Testis (tissue), 3 donors: ENCODE measurements around the gene PDYN. TPM values are rescaled to one million over a fixed set of nuclear protein-coding genes. Genes with fewer than 3 reads are reported as not detected.

Source experiments
- DNase-seq: peaks from one replicate; pipeline ENCODE4 v3.0.0-alpha.2; 2019
- H3K27ac ChIP-seq, 2 donors: fragments of 200-600 bp; sonication (generic); one replicate each; pipeline ENCODE4 v1.5.1; 2019
- H3K27me3 ChIP-seq: fragments of 200-600 bp; sonication (generic); one replicate; pipeline ENCODE4 v1.5.1; 2019
- H3K36me3 ChIP-seq: fragments of 200-600 bp; sonication (generic); one replicate; pipeline ENCODE4 v1.5.1; 2017; ENCODE audit warnings: low read depth; ENCODE audit errors: missing control alignments
- H3K4me1 ChIP-seq: fragments of 200-600 bp; sonication (generic); one replicate; pipeline ENCODE4 v1.5.1; 2019
- H3K4me3 ChIP-seq, 2 donors: fragments of 200-600 bp; sonication (generic); one replicate each; pipeline ENCODE4 v1.5.1; 2017 to 2019
- H3K9me3 ChIP-seq: fragments of 200-600 bp; sonication (generic); one replicate; pipeline ENCODE4 v1.5.1; 2017
- POLR2A ChIP-seq: fragments of 450-650 bp; IDR thresholded peaks from one replicate; pipeline ENCODE4 v1.6.1; 2017; ENCODE audit warnings: antibody characterized with exemption, mild to moderate bottlenecking, moderate library complexity
- WGBS, 2 donors: methylation state at CpG; one replicate each; pipeline ENCODE4 v1.1.5; 2018; 5-methylcytosine and 5-hydroxymethylcytosine counted together
- intact Hi-C: fragments of 100-400 bp; cut with DNase I; formaldehyde crosslinking; loops from one replicate; pipeline ENCODE4 v1.15.1; 2023; ENCODE audit warnings: low total_unique reads
- polyA plus RNA-seq: library from polyadenylated mRNA; stranded (reverse); fragments of 350-450 nt; fragmentation: Illumina TruSeq; extraction: RNeasy Lipid Tissue Mini Kit (QIAGEN cat#74804); gene quantifications from one replicate; pipeline ENCODE4 v1.2.3, GENCODE V29; 2014; ENCODE audit warnings: low read depth, low replicate concordance; ENCODE audit not compliant: insufficient read depth
- total RNA-seq, 2 donors: library from RNA; depleted of rRNA; stranded (reverse); fragments of >200 nt; gene quantifications; one replicate each; pipeline ENCODE4 v1.2.3, GENCODE V29; 2016
- TF ChIP-seq, protein P1 (sequence below), 3 experiments: fragments of 450-650 bp in 2 of 3; fragments of 200-600 bp in 1 of 3; sonication (generic) in 1 of 3; IDR thresholded peaks; one replicate each; pipeline ENCODE4 v1.5.1; 2016 to 2019; ENCODE audit warnings: antibody characterized with exemption in 3 of 3, mild to moderate bottlenecking in 2 of 3, moderate library complexity in 1 of 3

Gene PDYN
- total and polyA plus RNA-seq, 3 donors from 2014 or later: 1.6 to 5.2 (median 4.2) TPM

DNA sequence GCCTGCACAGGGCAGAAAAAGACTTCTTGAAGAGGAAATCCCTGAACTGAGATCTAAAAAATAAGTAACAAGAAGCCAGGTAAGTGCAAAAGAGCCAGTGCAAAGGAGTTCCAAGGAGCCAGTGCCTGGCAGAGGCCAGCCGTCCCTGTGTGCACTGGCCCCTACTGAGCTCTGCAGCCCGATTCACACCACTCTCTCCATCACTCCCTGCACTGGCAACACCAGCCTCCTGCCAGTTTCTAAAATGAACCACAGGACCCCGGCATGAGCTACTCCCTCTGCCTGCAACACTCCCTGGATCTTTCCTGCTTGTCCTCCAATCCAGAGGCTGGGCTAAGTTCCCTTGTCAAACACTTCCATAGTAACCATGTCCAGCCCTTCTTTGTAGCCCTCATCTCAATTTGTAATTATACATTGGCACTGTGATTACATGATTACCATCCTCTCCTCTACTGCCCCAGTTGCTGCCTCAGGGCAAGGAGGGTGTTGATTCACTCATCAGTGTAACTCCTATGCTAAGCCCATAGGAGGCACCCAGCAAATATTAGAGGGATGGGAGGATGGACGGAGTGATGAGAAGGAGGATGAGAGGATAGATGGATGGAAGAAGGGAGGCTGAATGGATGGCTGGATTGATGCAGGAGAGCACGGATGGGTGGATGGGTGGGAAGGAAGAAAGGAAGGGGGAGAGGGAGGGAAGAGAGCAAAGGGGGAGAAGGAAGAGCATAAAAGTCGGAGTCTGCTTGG lies 49.3 kb downstream of the PDYN start:
- Histone ChIP-seq H3K4me1 (peaks cover 5% of the 10 kb centered on the region), H3K4me3 (no peak overlapping the region), H3K9me3 (no peaks in the 10 kb centered on the region), H3K27ac (no peak overlapping the region), H3K27me3 (no peaks in the 10 kb centered on the region), H3K36me3 (no peaks in the 10 kb centered on the region)
- intact Hi-C loops: no loop called here
- no peak for DNase-seq
- WGBS, 2 donors: 83 to 86% methylated on average over 6 of the region's 6 CpGs
- TF ChIP-seq POLR2A: no peak
- TF ChIP-seq, protein P1, sequence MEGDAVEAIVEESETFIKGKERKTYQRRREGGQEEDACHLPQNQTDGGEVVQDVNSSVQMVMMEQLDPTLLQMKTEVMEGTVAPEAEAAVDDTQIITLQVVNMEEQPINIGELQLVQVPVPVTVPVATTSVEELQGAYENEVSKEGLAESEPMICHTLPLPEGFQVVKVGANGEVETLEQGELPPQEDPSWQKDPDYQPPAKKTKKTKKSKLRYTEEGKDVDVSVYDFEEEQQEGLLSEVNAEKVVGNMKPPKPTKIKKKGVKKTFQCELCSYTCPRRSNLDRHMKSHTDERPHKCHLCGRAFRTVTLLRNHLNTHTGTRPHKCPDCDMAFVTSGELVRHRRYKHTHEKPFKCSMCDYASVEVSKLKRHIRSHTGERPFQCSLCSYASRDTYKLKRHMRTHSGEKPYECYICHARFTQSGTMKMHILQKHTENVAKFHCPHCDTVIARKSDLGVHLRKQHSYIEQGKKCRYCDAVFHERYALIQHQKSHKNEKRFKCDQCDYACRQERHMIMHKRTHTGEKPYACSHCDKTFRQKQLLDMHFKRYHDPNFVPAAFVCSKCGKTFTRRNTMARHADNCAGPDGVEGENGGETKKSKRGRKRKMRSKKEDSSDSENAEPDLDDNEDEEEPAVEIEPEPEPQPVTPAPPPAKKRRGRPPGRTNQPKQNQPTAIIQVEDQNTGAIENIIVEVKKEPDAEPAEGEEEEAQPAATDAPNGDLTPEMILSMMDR (IDR thresholded peaks at IDR 0.05): no peak

DNA sequence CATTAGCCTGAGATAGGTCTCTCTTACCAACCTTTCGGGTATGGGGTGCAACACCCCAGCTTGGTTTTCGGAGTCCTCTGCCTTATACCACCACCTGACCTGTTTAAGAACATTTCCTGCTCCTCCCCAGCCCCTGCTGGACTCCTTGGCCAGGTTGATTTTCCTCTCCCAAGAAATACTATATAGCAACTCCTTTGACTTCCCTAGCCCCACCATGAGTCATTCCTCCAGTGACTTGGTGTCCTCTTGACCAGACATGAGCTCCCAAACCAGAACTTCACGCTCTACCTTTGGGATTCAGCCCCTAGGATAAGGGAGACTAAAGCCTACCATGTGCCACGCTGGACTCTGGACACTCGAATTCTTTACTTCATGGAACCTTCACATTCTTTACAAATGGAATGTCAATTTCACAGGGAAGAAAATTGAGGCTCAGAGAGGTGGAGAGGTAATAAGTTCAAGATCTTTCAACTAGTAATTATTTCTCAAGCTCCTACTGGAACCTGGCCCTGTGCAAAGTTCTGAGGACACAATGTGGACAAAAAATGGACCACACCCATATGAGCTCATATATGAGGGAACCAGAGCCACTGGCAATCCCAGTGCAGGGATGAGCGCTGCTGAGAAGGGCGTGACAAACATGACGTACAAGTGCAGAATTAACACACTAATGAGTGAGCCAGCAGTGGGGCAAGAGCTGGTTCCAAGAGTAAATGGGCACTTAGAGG lies 50.4 kb downstream of the PDYN start:
- DNase-seq: no peak
- Histone ChIP-seq H3K27ac (no peak overlapping the region), H3K4me1 (peaks cover 4% of the 10 kb centered on the region), H3K4me3 (no peak overlapping the region), H3K9me3 (no peaks in the 10 kb centered on the region), H3K27me3 (no peaks in the 10 kb centered on the region), H3K36me3 (no peaks in the 10 kb centered on the region)
- TF ChIP-seq, protein P1 (IDR thresholded peaks at IDR 0.05): no peak
- TF ChIP-seq POLR2A: no peak
- intact Hi-C loops: no loop called here
- WGBS, 2 donors: 87 to 90% methylated on average over 8 of the region's 8 CpGs

DNA sequence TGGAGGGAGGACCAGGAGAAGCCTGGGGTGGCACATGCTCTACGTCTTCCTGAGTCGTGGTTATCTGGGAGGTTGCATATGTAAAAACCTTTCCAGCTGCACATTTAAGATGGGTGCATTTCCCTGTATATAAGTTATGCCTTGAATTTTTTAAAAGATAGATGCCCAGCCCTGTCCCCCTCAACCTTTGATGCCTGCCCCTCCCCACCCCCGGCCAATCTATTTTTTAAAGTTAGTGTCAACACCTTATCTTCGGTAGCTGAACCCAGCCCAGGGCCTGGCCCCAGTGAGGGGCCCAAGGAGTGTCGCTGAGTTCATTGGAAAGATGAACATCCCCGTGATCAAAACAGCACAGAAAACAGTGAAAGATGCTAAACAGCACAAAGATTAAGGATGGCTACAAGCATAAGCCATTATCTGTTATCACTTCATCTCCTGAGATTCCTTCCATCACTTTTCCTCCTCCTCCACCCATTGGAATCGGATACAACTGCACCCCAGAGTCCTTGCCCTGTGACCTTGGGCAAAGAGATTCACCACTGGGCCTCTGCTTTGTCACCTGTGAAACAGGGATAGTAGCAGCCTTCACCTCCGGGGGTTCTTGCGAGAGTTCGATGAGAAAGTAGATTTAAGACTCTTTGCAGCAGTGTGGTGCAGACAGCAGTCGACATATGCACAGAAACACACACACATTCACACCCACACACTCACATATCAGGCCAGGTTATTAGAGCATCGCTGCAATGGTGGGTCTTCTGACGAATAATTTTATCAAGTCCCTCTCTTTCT lies 51.2 kb downstream of the PDYN start:
- H3K9me3 ChIP-seq: no peaks in the 10 kb centered on the region
- H3K36me3 ChIP-seq: no peaks in the 10 kb centered on the region
- 62 to 64% methylated on average over 13 of the region's 13 CpGs for WGBS, 2 donors
- intact Hi-C loops: no loop called here
- peaks cover 4% of the 10 kb centered on the region for H3K4me1 ChIP-seq
- no peaks in the 10 kb centered on the region for H3K27me3 ChIP-seq
- no peak overlapping the region for H3K4me3 ChIP-seq
- TF ChIP-seq, protein P1 (IDR thresholded peaks at IDR 0.05): no peak
- TF ChIP-seq POLR2A: no peak
- no peak for DNase-seq
- H3K27ac ChIP-seq: no peak overlapping the region

DNA sequence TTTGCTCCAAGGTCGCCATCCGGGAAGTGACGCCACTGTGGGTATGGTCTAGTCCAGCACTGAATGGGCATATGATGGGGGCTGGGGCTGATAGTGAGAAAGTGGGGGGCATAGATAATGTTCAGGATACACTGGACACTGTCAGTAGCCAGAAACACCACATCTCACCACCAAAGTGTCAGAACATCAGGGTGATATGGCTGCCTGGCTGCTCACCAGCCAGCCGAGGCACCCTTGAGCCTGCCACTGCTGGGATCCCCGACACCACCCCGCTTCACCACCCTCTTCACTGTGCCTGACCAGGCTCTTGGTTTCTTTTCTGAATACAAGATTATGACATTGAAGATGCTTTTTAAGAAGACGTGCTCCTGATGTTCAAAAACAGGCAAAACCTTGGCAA lies 51.8 kb downstream of the PDYN start:
- no peaks in the 10 kb centered on the region for H3K27me3 ChIP-seq
- H3K9me3 ChIP-seq: no peaks in the 10 kb centered on the region
- WGBS, 2 donors: 79 to 86% methylated on average over 6 to 7 of the region's 7 CpGs
- TF ChIP-seq, protein P1 (IDR thresholded peaks at IDR 0.05): no peak
- no peak for TF ChIP-seq POLR2A
- H3K4me1 ChIP-seq: peaks cover 4% of the 10 kb centered on the region
- intact Hi-C loops: no loop called here
- no peak overlapping the region for H3K27ac ChIP-seq
- no peak for DNase-seq
- H3K36me3 ChIP-seq: no peaks in the 10 kb centered on the region
- H3K4me3 ChIP-seq: no peak overlapping the region
